GM19452 (cell line): Measurements from ENCODE around the gene DMWD.
"Not testable (repeated sequence)": the region's sequence is repeated elsewhere in the genome, so short reads cannot be mapped to it uniquely, and the experiment has no call there.

Experiments used
- ATAC-seq: cut with Tn5 transposase; IDR thresholded peaks from one replicate; pipeline ENCODE4 v1.9.1; 2021; ENCODE audit not compliant: unreplicated experiment

Gene DMWD

DNA sequence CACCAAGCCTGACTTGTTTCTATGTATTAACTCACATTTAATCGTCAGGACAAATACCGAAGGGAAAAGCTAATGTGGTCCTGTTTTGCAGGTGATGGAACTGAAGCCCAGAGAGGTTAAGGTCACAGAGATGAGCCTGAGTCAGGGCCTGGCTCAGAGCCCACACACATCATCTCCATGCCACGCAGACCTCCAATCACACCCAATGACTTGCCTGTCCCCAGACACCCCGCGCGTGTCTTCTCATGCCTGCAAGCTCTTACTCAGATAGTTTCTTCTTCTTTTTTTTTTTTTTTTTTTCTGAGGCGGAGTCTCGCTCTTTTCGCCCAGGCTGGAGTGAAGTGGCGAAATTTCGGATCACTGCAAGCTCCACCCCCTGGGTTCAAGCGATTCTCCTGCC is 40.0 kb downstream of the DMWD start:
- no peak for ATAC-seq

DNA sequence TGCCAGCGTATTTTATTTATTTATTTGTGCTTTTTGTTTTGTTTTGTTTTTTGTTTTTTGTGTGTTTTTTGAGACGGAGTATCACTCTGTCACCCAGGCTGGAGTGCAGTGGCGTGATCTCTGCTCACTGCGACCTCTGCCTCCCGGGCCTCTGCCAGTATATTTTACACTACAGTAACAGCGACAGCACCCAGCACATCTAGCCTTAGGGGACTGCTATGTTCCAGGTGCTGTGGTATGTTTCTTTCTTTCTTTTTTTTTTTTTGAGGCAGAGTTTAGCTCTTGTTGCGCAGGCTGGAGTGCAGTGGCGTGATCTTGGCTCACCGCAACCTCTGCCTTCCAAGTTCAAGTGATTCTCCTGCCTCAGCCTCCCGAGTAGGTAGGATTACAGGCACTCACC is 41.2 kb downstream of the DMWD start:
- not testable (repeated sequence) for ATAC-seq

DNA sequence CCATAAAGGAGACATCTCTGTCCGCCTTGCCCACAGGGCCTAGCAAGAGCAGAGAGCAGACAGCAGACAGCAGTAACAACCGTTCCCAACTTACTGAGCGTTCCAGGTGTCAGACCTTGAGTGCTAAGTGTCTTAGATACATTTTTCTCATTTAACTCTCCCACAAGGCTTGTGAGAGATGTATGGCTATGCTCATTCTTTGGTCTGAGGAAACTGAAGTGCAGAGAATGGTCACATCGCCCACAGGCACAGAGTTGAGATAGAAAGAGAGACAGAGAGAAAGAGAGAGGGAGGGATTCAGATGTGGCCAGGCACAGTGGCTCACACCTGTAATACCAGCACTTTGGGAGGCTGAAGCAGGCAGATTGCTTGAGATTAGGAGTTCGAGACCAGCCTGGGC is 45.1 kb downstream of the DMWD start:
- no peak for ATAC-seq

DNA sequence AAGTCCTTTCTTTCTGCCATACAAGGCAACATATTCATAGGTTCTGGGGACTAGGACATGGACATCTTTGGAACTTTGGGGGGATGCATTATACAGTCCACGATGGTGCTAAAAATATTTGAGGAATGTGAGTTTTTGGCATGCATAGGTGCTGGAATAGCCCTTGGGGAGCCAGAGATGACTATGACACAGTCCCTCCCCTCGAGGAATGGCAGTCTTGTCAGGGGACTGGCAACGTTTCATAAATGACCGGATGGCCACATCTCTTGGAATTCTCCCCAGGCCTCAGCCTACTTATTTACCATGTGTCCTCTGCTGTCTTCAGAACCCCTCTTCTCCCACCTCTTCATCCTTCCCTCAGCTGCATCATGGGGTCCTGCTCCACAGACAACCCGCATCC is 45.8 kb downstream of the DMWD start:
- ATAC-seq, result no peak

DNA sequence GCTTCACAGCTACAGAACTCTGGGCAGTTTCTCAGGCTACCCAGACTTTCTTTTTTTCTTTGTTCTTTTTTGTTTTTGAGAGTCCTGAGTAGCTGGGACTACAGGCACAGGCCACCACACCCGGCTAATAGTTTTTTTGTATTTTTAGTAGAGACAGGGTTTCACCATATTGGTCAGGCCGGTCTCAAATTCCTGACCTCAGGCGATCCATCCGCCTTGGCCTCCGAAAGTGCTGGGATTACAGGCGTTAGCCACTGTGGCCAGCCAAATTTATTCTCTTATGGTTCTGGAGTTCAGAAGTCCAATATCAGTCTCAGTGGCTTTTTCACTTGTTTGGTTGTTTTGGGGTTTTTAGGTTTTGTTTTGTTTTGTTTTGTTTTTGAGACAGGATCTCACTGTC is 47.0 kb downstream of the DMWD start:
- no peak for ATAC-seq

DNA sequence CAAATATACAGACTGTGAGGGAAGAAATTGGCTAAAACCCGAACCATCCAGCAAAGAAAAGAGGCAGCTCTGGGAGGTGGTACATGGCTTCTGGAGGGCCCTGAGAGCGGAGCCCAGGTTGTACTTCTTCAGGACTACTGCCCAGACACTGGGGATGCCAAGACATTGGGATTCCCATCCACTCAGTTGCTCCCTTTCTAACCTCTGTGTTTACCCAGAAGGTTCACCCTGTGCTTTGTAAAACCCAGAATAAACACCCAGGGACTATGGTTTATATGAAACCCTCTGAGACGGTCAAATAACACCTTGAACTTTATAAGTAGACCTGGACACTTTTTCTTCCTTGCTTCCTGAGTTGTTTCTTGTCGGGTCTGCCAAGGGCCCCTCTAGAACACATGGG is 49.7 kb downstream of the DMWD start:
- ATAC-seq, result no peak

DNA sequence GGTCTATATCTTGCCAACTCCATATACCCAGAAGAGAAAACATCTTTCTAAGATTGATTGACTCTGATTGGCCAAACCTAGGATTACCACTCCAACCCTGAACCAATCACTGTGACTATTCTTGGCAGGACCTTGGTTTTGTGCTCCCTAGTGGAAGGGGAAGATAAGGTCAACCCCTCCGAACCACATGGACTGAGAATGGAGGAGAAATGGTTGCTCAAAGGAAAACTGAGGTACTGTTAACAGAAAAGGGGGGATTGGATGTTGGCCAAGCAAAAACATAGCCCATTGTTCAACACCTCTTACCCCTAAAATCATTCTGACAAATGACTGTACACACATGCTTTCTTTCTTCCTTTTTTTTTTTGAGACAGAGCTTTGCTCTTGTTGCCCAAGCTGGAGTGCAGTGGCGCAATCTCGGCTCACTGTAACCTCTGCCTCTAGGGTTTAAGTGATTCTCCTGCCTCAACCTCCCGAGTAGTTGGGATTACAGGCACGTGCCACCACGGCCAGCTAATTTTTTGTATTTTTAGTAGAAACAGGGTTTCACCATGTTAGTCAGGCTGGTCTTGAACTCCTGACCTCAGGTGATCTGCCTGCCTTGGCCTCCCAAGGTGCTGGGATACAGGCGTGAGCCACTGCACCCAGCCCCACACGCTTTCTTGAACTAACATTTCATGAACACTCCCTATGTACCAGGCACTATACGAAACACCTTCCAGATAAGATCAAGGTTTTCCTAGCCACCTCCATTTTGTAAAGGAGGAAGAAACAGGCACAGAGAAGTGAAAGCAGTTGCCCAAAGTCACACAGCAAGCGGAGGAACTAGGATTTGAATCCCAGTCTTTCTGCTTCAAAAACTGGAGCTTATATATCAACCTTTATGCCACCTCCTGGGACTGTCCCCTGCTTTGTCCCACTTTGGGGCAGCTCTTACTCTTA is 52.9 kb downstream of the DMWD start:
- ATAC-seq, result no peak

DNA sequence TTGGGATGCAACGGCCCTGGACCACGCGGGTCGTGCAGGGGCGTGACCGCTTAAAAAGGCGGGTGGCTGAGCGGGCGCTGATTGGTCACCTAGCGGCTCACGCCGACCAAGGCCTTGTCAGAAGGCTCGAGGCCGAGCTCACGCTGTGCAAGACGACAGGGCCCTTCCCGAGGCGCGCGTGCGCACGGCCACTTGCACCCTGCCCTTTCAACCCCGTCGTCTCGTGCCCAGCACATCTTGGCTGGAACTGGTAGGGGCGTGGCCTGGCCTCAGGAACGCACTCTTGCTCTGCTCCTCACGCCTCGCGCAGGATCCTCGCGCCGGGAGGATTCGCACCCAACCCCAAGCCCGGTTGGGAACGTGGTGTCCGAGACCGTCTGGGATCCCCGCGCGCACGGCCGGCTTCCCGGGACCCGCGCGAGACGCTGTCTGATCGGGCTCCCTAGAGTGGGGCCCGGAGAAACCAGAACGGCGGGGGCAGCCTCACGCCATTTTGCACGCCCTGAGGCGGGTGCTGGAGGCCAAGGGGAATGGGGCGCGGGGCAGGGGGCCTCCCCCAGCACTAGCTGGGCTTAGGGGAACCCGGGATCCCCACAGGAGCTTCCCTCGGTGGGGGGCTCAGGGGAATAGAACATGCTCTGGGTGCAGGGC is 59.4 kb downstream of the DMWD start, which contains the start of gene MEIOSIN:
TSS of gene MEIOSIN (plus strand) at position 280 of the 651 bp plus-strand sequence. CDS start 1,938 bp downstream, outside the sequence.
- ATAC-seq, result no peak
